GM21423 (cell line): Measurements from ENCODE around the gene FAM151A.
A peak's percentile ranks its signal among the peaks of the same experiment; 100 is the strongest.

Experiments
- ATAC-seq: cut with Tn5 transposase; IDR thresholded peaks from one replicate; pipeline ENCODE4 v1.9.1; 2021; ENCODE audit warnings: mild to moderate bottlenecking, moderate library complexity; ENCODE audit not compliant: unreplicated experiment

Gene FAM151A

GRCh38 chr1:54623216-54624007 is at the start of gene FAM151A:
TSS of gene FAM151A (minus strand) at chr1:54623525. CDS start at chr1:54623395, 130 bp downstream.
- ATAC-seq, result no peak

GRCh38 chr1:54671985-54672608 is 48.8 kb upstream of the FAM151A start:
- peak; percentile 52 for ATAC-seq

DNA sequence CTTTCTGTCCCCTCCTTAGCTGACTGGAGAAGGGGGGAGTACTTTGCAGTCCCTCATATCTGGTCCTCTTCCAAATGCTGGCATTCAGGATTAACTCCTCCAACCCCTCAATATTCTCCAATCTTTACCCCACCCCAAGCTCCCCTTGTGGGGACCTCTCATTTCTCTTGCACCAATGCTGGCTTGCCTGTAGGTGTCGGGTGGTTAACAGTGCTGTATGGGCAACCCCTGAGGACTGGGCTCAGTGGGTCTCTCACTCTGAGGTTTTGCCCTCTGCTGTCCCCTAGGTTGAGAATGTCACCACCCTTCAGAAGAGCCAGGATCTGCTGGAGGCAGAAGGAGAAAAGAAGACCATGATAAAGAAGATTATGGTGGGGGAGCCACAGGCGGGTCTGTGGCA is 45.2 kb upstream of the FAM151A start:
- ATAC-seq, result no peak

- no peak for ATAC-seq
Measured at GRCh38 chr1:54667797-54668196, 44.5 kb upstream of the FAM151A start.

- no peak for ATAC-seq
Measured at GRCh38 chr1:54666333-54666732, 43.0 kb upstream of the FAM151A start.

DNA sequence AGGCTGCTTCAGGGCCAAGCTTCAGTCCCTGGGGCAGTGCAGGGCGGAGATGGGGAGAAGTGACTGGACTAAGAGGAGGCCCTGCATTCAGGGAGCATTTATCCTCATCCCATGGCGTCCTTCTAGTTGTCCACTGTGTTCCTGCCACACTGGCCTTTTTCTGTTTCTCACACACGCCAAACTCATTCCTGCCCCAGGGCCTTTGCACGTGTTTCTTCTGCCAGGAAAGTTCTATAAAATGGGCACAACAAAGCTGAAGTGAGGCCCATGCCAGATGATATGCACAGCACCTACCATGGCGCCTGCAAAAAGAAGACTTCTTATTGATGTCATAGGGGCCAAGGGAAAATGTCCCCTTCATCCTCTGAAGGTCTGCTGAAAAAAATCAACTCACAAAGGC is 42.5 kb upstream of the FAM151A start:
- ATAC-seq, result no peak

- no peak for ATAC-seq
Measured at GRCh38 chr1:54664364-54664763, 41.0 kb upstream of the FAM151A start.

DNA sequence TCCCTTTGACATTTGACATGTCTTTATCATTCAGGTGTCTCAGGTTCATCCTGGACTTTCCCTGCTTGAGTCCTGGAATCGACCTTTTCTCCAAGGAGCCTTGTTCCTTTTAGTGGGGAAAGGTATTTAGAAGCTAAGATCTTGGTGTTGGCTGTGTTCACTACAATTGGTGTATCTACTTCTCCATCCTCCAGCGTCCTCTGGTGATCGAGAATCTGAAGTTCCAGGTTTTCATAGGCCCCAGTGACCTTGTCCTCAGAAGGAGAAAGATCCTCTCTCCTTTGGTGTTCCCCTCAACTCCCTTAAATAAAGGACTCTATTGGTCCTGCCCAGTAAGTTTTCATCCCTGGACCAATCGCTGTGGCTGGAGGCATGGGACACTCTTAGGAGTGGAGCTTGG is 40.4 kb upstream of the FAM151A start:
- no peak for ATAC-seq

GRCh38 chr1:54658164-54658913 is 35.0 kb upstream of the FAM151A start:
- ATAC-seq, result no peak

- ATAC-seq, result no peak
Measured at GRCh38 chr1:54653036-54653435, 29.7 kb upstream of the FAM151A start.

DNA sequence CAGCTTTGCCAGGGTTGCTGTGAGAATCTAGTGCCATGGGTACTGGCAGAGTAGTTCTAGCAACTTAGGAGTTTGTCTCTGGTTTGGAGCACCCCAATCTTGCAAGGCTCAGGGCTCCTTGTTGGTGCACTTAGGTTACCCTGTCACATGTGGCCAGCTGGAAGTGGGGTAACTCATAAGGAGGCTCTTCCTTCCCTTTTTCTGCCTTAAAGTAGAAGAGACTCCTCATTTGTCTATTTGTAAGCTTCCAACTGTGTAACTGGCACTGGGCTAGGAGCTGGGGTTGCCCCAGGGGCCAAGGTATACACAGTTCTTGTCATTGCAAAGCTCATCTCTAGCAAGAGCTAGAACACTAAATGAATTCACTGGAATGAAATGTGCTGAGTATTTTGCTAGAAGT is 28.8 kb upstream of the FAM151A start:
- ATAC-seq, result no peak

GRCh38 chr1:54651608-54652007 is 28.3 kb upstream of the FAM151A start:
- ATAC-seq, result no peak

GRCh38 chr1:54650417-54650816 is 27.1 kb upstream of the FAM151A start:
- no peak for ATAC-seq

- no peak for ATAC-seq
Measured at GRCh38 chr1:54649921-54650320, 26.6 kb upstream of the FAM151A start.

- ATAC-seq, result no peak
Measured at GRCh38 chr1:54649130-54649898, 26.0 kb upstream of the FAM151A start.

DNA sequence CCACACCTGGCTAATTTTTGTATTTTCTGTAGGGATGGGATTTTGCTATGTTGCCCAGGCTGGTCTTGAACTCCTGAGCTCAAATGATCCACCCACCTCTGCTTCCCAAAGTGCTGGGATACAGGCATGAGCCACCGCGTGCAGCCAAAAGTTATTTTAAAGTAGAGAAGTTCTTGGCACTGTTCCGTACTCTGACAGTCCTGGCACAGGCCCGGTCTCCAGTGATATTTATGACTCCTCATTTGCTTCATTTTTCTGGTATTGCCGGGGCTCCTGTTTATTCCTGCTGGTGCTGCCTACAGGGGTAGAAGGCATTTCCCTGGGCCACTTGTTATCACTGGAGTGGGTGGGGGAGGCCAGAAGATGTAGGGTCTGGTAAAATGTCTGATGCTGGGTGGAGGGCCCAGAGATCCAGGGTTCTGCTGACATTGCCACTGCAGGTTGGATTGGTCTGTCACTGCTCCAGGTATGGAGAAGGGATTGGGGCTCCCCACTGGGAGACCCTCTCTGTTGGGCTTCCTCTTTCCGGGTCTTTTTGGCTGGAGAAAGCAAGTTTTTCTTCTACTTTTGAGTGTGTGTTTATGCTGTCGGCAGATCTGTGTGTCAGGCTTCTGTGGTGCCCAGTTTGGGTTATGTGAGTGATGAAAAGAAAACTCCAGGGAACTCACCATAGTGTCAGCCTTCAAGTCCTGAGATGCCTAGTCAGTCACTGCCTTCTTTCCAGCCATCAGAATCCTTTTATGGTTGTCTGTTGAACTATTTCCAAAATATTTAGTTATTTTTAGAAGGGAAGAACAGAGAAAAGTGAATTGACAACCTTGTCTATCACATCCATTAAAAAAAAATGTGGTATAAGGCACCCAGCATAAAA is 22.7 kb upstream of the FAM151A start:
- ATAC-seq, result no peak

GRCh38 chr1:54643736-54644135 is 20.4 kb upstream of the FAM151A start:
- ATAC-seq, result no peak

DNA sequence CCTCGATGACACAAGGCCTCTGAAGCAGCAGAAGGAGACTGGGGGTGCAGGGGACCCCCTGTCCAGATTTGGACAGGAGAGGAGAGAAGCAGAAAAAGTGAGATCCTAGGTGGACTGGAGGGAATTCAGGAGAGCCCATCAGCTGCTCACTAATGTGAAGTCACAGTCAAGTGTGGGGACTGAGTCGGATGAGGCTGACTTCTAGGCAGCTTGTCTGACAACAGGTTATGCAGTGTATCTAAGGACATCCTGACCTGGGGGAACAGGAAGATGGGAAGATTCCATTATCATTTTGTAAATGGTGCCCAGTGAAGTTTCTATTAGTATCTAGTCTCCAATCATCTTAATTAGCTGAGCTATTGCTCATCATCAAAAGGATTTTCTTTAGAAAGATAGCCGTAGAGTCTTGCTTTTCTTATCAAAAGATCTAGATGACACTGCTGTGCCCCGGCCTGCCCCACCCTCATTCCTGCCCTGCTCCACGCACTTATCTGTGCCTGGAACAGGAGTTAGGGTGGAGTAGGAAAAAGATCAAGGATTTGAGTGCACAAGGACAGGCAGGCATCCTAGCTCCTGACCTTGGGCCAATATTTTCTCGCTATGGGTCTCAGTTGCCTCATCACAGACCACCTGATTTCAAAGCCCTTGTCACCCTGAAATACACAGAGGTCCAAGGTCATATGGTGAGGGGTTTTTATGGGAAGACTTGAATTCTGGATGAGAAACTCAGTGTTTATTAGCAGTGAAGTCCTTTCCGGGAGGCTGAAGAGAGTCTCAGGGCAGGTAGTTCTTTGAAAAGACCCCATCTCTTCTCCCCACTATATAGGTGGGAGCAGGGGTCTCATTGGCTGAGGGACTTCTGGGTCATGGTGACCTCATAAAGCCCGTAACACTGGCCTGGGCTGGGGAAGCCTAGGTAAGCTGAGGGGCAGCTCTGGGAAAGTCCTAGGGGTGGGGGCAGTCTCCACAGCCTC is 17.8 kb upstream of the FAM151A start, which contains the start of gene MROH7:
Gene MROH7, plus strand, starts transcription at position 924 of the 974 bp plus-strand sequence. CDS start 11,141 bp downstream, outside the sequence.
- ATAC-seq, result no peak

GRCh38 chr1:54640361-54640760 is 17.0 kb upstream of the FAM151A start:
- no peak for ATAC-seq
